ENCODE data around the gene WWOX. TPM values are rescaled to one million over a fixed set of nuclear protein-coding genes. Genes with fewer than 3 reads are reported as not detected.

WWOX gene
- total and polyA plus RNA-seq, 3 experiments from 2014 or later: 17.2 to 18.6 (median 18.2) TPM

DNA sequence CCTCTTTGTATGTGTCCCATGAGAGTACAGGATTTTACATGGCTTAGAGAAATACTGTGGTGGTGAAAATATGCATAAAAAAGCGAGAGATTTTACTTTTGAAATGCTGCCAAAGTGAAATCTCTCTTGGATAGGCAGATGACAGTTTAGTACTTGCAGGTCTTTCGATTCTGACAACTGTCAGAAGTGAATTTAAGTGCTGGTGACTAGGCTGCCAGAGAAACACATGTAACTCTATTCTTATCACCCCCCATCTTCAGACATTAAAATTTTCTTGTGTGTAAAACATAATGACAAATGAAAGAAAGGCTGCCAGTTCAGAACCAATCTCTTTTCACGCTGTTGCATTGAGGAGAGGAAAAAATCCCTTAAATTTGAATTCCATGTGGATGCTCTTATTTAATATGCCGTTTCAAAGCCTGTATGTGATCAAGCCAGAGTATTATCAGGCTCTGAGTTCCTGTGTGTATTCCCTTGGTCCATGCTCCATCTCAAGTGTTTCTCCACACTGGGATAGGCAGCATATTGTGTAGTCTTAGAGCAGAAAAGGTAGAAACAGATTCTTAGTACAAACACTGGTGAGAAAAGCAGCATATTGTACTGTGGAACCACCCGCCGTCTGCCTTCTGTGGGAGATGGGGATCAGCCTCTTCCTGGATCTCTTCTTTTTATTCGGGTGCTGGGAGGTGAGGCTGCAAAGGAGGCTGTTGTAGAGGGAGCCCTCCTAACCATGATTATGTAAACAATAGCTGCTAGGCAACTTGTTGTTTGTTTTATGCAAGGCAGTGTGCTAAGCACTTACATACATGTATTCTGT, 291.3 kb downstream of the WWOX start:
- H3K27me3 ChIP-seq (ENCODE audit: insufficient read depth, low read length, poor library complexity, severe bottlenecking): no peaks in the 10 kb centered on the region
- DNase-seq: no peak
- Mint-ChIP-seq H3K27me3 (no peaks in the 10 kb centered on the region), H3K36me3 (peaks cover 14 to 55% (median 29%) of the 10 kb centered on the region in 3 donors), H3K4me3 (no peak overlapping the region), H3K9me3 (peaks cover 0 to 5% (median 0%) of the 10 kb centered on the region in 5 donors), H3K27ac (no peak overlapping the region), H3K4me1 (no peaks in the 10 kb centered on the region)
- H3K4me1 ChIP-seq (ENCODE audit: insufficient read depth, low read length): no peaks in the 10 kb centered on the region
- no peak overlapping the region for H3K4me3 ChIP-seq (ENCODE audit: low read length)
- H3K27ac ChIP-seq (ENCODE audit: low read depth, low read length): no peak overlapping the region
- H3K36me3 ChIP-seq (ENCODE audit: insufficient read depth, low read length): no peaks in the 10 kb centered on the region
- H3K9me3 ChIP-seq (ENCODE audit: low read length): no peaks in the 10 kb centered on the region
- ChIA-PET POLR2A (no interaction called here), CTCF (no interaction called here)

DNA sequence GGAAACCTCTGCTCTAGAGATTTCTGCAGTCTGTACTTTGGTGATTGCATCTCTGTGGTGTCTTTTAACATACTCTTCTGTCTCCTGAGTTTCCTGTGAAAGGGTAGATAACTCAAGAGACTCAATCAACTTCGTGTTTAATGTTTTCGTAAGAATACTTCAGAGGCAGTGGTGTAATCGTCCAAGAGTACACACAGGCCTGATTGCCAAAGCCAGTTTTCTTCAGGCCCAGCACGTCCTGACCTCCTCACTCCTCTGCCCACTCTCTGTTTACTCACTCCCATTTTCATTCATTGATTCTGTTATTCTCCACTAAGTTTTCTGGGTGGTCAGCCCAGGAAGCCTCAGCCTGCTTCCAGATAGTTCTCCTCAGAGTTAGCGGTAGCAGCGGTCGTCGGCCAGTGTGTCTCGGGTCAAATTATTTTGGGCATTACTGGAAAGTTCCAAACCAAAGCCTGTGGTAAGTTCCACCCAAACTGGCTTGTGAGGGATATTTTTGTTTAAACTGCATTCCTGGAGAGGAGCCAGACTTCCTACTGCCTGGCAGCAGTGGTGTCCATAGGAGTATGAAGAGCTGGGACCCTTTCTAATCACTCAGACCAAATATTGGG, 293.2 kb downstream of the WWOX start:
- no peak overlapping the region for H3K4me3 ChIP-seq (ENCODE audit: low read length)
- Mint-ChIP-seq H3K4me1 (no peaks in the 10 kb centered on the region), H3K27ac (no peak overlapping the region), H3K36me3 (peaks cover 10 to 49% (median 19%) of the 10 kb centered on the region in 3 donors), H3K9me3 (peaks cover 0 to 5% (median 0%) of the 10 kb centered on the region in 5 donors), H3K4me3 (no peak overlapping the region), H3K27me3 (no peaks in the 10 kb centered on the region)
- no peaks in the 10 kb centered on the region for H3K36me3 ChIP-seq (ENCODE audit: insufficient read depth, low read length)
- H3K4me1 ChIP-seq (ENCODE audit: insufficient read depth, low read length): no peaks in the 10 kb centered on the region
- no peak overlapping the region for H3K27ac ChIP-seq (ENCODE audit: low read depth, low read length)
- ChIA-PET POLR2A (no interaction called here), CTCF (no interaction called here)
- no peak for DNase-seq
- H3K27me3 ChIP-seq (ENCODE audit: insufficient read depth, low read length, poor library complexity, severe bottlenecking): no peaks in the 10 kb centered on the region
- H3K9me3 ChIP-seq (ENCODE audit: low read length): no peaks in the 10 kb centered on the region

DNA sequence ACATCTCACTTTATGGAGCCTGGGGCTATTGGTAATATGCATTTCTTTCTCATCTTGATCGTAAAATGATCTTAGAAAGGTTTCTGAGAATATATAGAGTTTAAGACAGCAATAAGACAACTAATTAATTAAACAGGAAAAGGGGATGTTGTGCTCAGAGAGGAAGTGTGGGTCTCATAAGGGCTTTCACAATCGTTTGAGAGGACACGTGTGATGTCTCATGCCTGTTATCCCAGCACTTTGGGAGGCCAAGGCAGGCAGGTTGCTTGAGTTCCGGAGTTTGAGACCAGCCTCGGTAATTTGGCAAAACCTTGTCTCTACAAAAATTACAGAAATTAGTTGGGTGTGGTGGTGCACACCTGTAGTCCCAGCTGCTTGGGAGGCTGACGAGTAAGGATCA, 295.6 kb downstream of the WWOX start:
- H3K36me3 Mint-ChIP-seq: peaks cover 5 to 36% (median 9%) of the 10 kb centered on the region in 3 donors
- CTCF ChIA-PET: no interaction called here
- H3K27ac Mint-ChIP-seq: peak overlapping the region in 2 of 8 donors; percentile 93 to 94
- no peaks in the 10 kb centered on the region for H3K27me3 ChIP-seq (ENCODE audit: insufficient read depth, low read length, poor library complexity, severe bottlenecking)
- H3K4me1 Mint-ChIP-seq: no peaks in the 10 kb centered on the region
- no peaks in the 10 kb centered on the region for H3K27me3 Mint-ChIP-seq
- POLR2A ChIA-PET: no interaction called here
- H3K27ac ChIP-seq (ENCODE audit: low read depth, low read length): no peak overlapping the region
- DNase-seq: no peak
- H3K4me3 ChIP-seq (ENCODE audit: low read length): no peak overlapping the region
- H3K9me3 ChIP-seq (ENCODE audit: low read length): no peaks in the 10 kb centered on the region
- H3K9me3 Mint-ChIP-seq: peaks cover 0 to 5% (median 0%) of the 10 kb centered on the region in 5 donors
- H3K36me3 ChIP-seq (ENCODE audit: insufficient read depth, low read length): no peaks in the 10 kb centered on the region
- no peak overlapping the region for H3K4me3 Mint-ChIP-seq
- no peaks in the 10 kb centered on the region for H3K4me1 ChIP-seq (ENCODE audit: insufficient read depth, low read length)

- H3K36me3 ChIP-seq (ENCODE audit: insufficient read depth, low read length): no peaks in the 10 kb centered on the region
- Mint-ChIP-seq H3K27ac (no peak overlapping the region), H3K4me1 (no peaks in the 10 kb centered on the region), H3K36me3 (peaks cover 3 to 26% (median 4%) of the 10 kb centered on the region in 3 donors), H3K4me3 (no peak overlapping the region), H3K9me3 (peaks cover 0 to 5% (median 0%) of the 10 kb centered on the region in 5 donors), H3K27me3 (no peaks in the 10 kb centered on the region)
- CTCF ChIA-PET: no interaction called here
- no peaks in the 10 kb centered on the region for H3K27me3 ChIP-seq (ENCODE audit: insufficient read depth, low read length, poor library complexity, severe bottlenecking)
- H3K9me3 ChIP-seq (ENCODE audit: low read length): no peaks in the 10 kb centered on the region
- no peak overlapping the region for H3K4me3 ChIP-seq (ENCODE audit: low read length)
- DNase-seq: no peak
- H3K4me1 ChIP-seq (ENCODE audit: insufficient read depth, low read length): no peaks in the 10 kb centered on the region
- POLR2A ChIA-PET: no interaction called here
- H3K27ac ChIP-seq (ENCODE audit: low read depth, low read length): no peak overlapping the region
Observed at GRCh38 chr16:78396046-78396445, 296.6 kb downstream of the WWOX start.

DNA sequence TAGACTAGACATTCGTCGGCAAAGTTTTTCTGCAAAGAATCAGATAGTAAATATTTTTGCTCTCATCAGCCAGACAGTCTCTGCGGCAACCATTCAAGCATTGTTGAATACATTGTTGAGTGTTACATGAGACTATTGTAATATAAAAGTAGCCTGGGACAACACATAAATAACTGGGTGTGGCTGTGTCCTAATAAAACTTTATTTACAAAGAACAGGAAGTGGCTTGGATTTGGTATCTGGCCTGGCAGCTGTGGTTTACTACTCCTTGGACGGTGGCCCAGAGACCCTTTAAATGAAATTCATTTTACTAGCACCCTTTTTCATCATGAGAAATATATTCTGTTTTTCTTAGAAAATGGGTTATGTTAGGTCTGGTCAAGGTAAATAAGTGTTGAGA, 297.2 kb downstream of the WWOX start:
- H3K4me3 Mint-ChIP-seq: no peak overlapping the region
- H3K9me3 Mint-ChIP-seq: peaks cover 0 to 5% (median 0%) of the 10 kb centered on the region in 5 donors
- H3K27ac Mint-ChIP-seq: no peak overlapping the region
- H3K9me3 ChIP-seq (ENCODE audit: low read length): no peaks in the 10 kb centered on the region
- ChIA-PET CTCF (no interaction called here), POLR2A (no interaction called here)
- peaks cover 3 to 23% (median 4%) of the 10 kb centered on the region in 3 donors for H3K36me3 Mint-ChIP-seq
- H3K27me3 ChIP-seq (ENCODE audit: insufficient read depth, low read length, poor library complexity, severe bottlenecking): no peaks in the 10 kb centered on the region
- H3K4me1 Mint-ChIP-seq: no peaks in the 10 kb centered on the region
- DNase-seq: no peak
- no peak overlapping the region for H3K4me3 ChIP-seq (ENCODE audit: low read length)
- H3K27ac ChIP-seq (ENCODE audit: low read depth, low read length): no peak overlapping the region
- H3K27me3 Mint-ChIP-seq: no peaks in the 10 kb centered on the region
- H3K36me3 ChIP-seq (ENCODE audit: insufficient read depth, low read length): no peaks in the 10 kb centered on the region
- H3K4me1 ChIP-seq (ENCODE audit: insufficient read depth, low read length): no peaks in the 10 kb centered on the region

DNA sequence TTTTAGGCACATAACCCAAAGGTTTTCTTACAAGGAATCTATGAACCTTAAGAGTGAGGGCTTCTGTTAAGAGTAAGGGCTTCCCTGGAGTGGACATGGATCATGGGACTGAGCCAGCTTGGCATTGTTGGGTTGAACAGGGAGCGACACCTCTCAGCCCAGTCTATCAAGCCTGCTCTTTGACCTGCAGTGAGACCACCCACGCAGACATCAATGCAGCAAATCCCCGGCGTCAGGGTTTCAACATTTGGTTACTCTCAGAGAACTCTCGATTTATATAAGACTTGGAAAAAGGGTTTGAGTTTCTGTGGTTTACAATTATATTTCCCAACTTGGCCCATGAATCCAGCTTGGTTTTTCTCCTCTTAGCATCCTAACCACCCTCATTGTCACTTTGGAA, 299.9 kb downstream of the WWOX start:
- H3K27me3 Mint-ChIP-seq: no peaks in the 10 kb centered on the region
- H3K36me3 ChIP-seq (ENCODE audit: insufficient read depth, low read length): no peaks in the 10 kb centered on the region
- H3K4me1 Mint-ChIP-seq: no peaks in the 10 kb centered on the region
- no peak overlapping the region for H3K4me3 ChIP-seq (ENCODE audit: low read length)
- no peak overlapping the region for H3K27ac ChIP-seq (ENCODE audit: low read depth, low read length)
- no peaks in the 10 kb centered on the region for H3K4me1 ChIP-seq (ENCODE audit: insufficient read depth, low read length)
- H3K4me3 Mint-ChIP-seq: no peak overlapping the region
- no peaks in the 10 kb centered on the region for H3K9me3 ChIP-seq (ENCODE audit: low read length)
- no peak overlapping the region for H3K27ac Mint-ChIP-seq
- H3K27me3 ChIP-seq (ENCODE audit: insufficient read depth, low read length, poor library complexity, severe bottlenecking): no peaks in the 10 kb centered on the region
- H3K36me3 Mint-ChIP-seq: peaks cover 0 to 15% (median 0%) of the 10 kb centered on the region in 3 donors
- no peak for DNase-seq
- peaks cover 0 to under 1% (median 0%) of the 10 kb centered on the region in 5 donors for H3K9me3 Mint-ChIP-seq
- POLR2A ChIA-PET: no interaction called here
- CTCF ChIA-PET: no interaction called here

GRCh38 chr16:78402833-78403232, 303.4 kb downstream of the WWOX start:
- Mint-ChIP-seq H3K36me3 (peaks cover 0 to 5% (median 0%) of the 10 kb centered on the region in 3 donors), H3K27me3 (peaks cover 0 to 2% of the 10 kb centered on the region in 2 donors), H3K27ac (peak overlapping the region in 1 of 8 donors; percentile 26), H3K9me3 (peaks cover 0 to 4% (median 0%) of the 10 kb centered on the region in 5 donors), H3K4me1 (no peaks in the 10 kb centered on the region), H3K4me3 (no peak overlapping the region)
- ChIA-PET POLR2A (no interaction called here), CTCF (no interaction called here)
- no peaks in the 10 kb centered on the region for H3K9me3 ChIP-seq (ENCODE audit: low read length)
- H3K4me3 ChIP-seq (ENCODE audit: low read length): no peak overlapping the region
- H3K36me3 ChIP-seq (ENCODE audit: insufficient read depth, low read length): no peaks in the 10 kb centered on the region
- no peak overlapping the region for H3K27ac ChIP-seq (ENCODE audit: low read depth, low read length)
- H3K4me1 ChIP-seq (ENCODE audit: insufficient read depth, low read length): no peaks in the 10 kb centered on the region
- H3K27me3 ChIP-seq (ENCODE audit: insufficient read depth, low read length, poor library complexity, severe bottlenecking): no peaks in the 10 kb centered on the region
- no peak for DNase-seq

DNA sequence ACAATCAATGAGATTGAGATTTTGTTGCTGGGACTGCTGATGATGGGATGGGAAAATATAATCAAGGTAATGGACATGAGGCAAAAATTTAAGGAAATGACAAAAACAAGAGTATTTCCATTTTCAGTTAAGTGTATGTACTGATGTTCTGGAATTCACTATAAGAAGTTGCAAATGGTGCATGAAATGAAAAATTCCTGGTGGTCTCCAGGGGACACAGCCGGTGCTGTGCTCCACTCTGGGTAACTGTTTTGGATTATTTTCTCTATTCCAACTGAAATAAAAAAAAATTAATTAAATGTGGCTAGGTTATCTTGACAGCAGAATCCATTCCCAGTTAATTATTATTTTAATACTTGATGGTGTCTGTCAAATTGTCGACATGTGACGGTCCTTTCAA, 305.6 kb downstream of the WWOX start:
- Mint-ChIP-seq H3K36me3 (peaks cover 0 to 22% (median 5%) of the 10 kb centered on the region in 3 donors), H3K27me3 (peaks cover 0 to 2% of the 10 kb centered on the region in 2 donors), H3K4me3 (no peak overlapping the region), H3K27ac (no peak overlapping the region), H3K4me1 (no peaks in the 10 kb centered on the region), H3K9me3 (peaks cover 0 to 7% (median 3%) of the 10 kb centered on the region in 5 donors)
- H3K4me1 ChIP-seq (ENCODE audit: insufficient read depth, low read length): no peaks in the 10 kb centered on the region
- DNase-seq: no peak
- H3K36me3 ChIP-seq (ENCODE audit: insufficient read depth, low read length): no peaks in the 10 kb centered on the region
- no peaks in the 10 kb centered on the region for H3K27me3 ChIP-seq (ENCODE audit: insufficient read depth, low read length, poor library complexity, severe bottlenecking)
- H3K9me3 ChIP-seq (ENCODE audit: low read length): no peaks in the 10 kb centered on the region
- no peak overlapping the region for H3K27ac ChIP-seq (ENCODE audit: low read depth, low read length)
- ChIA-PET POLR2A (no interaction called here), CTCF (no interaction called here)
- no peak overlapping the region for H3K4me3 ChIP-seq (ENCODE audit: low read length)
